Activated CD8-positive, alpha-beta T cell treated with anti-CD3 and anti-CD28 coated beads, Interleukin-2, amount 10 ng/mL, durations not matched to agents 7 days and 5 days (primary cell): ENCODE results near the gene KCNMA1. TPM values are rescaled to one million over a fixed set of nuclear protein-coding genes. Genes with fewer than 3 reads are reported as not detected.

Experiments
- ATAC-seq: fragments of 150-1000 bp; cut with Tn5 transposase; one replicate; pipeline ENCODE4 v1.10.0; 2021; ENCODE audit warnings: moderate library complexity
- CTCF ChIA-PET: fragments of 350-600 bp; sonication (Branson Sonifier 250); formaldehyde crosslinking; loops from one replicate; lab custom pipeline; 2021; ENCODE audit warnings: antibody characterized with exemption; lab: Charles Lee
- POLR2A ChIA-PET: fragments of 350-600 bp; sonication (Branson Sonifier 250); formaldehyde crosslinking; loops from one replicate; lab custom pipeline; 2021; ENCODE audit warnings: antibody characterized with exemption; lab: Charles Lee
- DNase-seq: peaks from one replicate; pipeline ENCODE4 v3.0.0-alpha.2; 2020
- H3K27ac Mint-ChIP-seq: one replicate; pipeline ENCODE4 v1.8.0; 2021; ENCODE audit warnings: mild to moderate bottlenecking, mixed read lengths
- H3K27me3 Mint-ChIP-seq: one replicate; pipeline ENCODE4 v1.8.0; 2021; ENCODE audit warnings: low read depth, mixed read lengths
- H3K36me3 Mint-ChIP-seq: one replicate; pipeline ENCODE4 v1.8.0; 2021; ENCODE audit warnings: low read depth, mixed read lengths
- H3K4me1 Mint-ChIP-seq: one replicate; pipeline ENCODE4 v1.8.0; 2021; ENCODE audit warnings: low read depth, mixed read lengths
- H3K4me3 Mint-ChIP-seq: one replicate; pipeline ENCODE4 v1.8.0; 2021; ENCODE audit warnings: mild to moderate bottlenecking, mixed read lengths
- H3K9me3 Mint-ChIP-seq: one replicate; pipeline ENCODE4 v1.8.0; 2022; ENCODE audit warnings: mixed read lengths; ENCODE audit not compliant: insufficient read depth
- total RNA-seq, 2 experiments: library from RNA; stranded (reverse); gene quantifications; one replicate each; pipeline ENCODE4 v1.2.3, GENCODE V29; 2021

KCNMA1 gene
- total RNA-seq, 2 experiments from 2014 or later = 0.16 TPM

DNA sequence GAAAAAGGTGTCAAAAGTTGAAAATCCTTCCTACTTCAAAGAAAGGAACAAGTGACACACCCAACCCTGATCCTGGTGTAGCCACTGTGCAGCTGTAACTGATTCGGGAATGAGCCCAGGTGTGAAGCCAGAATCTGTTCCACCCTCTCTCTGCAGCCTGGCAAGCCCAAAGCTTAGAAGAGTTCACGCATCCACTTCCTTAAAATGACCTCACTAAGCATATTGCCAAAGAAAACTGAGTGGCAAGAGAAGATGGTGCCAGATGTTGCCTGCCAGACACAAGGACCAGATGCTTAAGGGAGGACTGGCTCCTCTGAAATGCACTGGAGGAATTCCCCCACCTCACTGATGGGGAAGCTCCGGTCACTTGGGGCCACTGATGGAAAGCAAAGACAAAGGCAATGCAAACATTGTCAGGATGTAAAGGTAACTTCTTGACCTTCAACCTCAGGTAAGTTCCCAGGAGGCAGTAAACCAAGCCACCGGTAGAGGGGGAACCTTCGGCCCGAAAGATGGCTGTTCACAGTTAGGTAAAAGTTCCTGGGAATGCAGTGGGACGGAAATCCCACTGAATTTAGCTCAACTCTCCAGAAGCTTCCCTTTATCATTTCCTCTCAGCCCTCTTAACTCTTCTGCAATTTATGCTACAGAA is 554.9 kb downstream of the KCNMA1 start:
- ATAC-seq (no peak), DNase-seq (no peak)
- ChIA-PET POLR2A (no interaction called here), CTCF (no interaction called here)
- Mint-ChIP-seq H3K27ac (no peak overlapping the region), H3K27me3 (no peaks in the 10 kb centered on the region), H3K4me1 (no peaks in the 10 kb centered on the region), H3K36me3 (no peaks in the 10 kb centered on the region), H3K4me3 (no peak overlapping the region), H3K9me3 (no peaks in the 10 kb centered on the region)

- Mint-ChIP-seq H3K27ac (no peak overlapping the region), H3K4me1 (no peaks in the 10 kb centered on the region), H3K4me3 (no peak overlapping the region), H3K27me3 (no peaks in the 10 kb centered on the region), H3K9me3 (no peaks in the 10 kb centered on the region), H3K36me3 (no peaks in the 10 kb centered on the region)
- CTCF ChIA-PET = interaction anchor here (1.0 kb wide), 1 partner anchor 77 kb away, joined by 3 read pairs; no protein-coding TSS in a partner anchor
- POLR2A ChIA-PET = no interaction called here
- DNase-seq (no peak), ATAC-seq (no peak)
Observed at GRCh38 chr10:77081481-77081891, 556.1 kb downstream of the KCNMA1 start.

DNA sequence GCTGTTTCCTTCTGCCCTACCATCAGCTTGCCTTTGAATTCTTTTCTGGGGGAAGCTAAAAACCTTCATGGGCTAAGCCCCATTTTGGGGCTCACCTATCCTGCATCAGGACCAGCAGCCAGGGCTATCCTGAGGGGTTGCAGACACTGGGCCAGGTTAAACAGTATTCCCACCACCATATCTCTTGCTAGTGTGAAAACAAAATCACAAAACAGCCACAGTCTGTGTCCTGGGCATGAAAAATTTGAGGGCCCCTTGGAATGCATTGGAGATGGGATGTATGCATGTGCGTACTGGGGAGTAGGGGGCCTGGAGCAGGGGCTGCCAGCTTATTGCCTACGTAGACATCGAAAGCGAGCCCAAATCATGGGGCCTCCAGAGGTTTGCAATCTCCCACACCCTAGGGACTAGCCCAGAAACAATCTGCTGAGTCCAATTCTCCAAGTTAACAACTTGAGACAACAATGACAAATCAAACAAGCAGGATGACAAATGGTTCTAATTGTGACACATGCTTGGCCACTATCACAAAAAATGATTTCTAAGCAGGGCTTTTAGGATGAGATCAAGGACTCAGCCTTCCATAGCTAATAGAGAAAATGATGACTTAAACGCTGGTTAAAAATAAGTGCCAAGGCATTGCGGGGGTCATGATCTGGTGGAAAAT is 557.1 kb downstream of the KCNMA1 start:
- CTCF ChIA-PET = no interaction called here
- H3K27me3 Mint-ChIP-seq = no peaks in the 10 kb centered on the region

DNA sequence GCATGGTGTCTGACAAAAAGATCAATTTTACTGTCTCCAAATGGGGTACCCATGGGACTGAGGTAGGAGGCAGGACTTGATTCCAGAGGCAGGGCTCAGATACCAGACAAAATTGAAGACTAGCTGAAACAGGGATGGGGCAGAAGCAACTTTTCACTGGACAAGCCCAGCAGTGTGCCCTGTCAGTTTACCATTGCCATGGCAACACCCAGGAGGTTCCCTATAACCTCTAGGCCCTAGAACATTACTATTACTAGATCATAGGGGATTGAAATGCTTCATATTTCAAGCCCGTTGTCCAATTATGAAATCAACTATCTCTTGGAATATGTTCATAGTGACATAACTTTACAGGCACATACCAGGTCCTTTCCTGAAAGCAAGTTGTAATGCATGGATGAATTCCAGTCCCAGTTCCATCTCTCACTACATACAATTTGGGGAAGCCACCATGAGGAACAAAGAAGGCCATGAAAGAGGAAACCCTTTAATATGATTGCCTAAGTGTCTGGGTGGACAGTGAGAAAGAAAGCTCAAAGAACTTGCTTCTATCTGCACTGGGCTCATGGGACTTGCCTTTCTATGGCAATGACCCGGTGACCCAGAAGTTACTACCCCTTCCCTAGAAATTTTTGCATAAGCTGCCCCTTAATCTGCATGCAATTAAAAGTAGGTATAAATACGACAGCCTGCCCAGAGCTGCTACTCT is 557.9 kb downstream of the KCNMA1 start:
- no peak for ATAC-seq
- no peaks in the 10 kb centered on the region for H3K9me3 Mint-ChIP-seq

More for the DNA sequence above, 557.1 kb downstream of the KCNMA1 start:
- no peak for ATAC-seq
- H3K9me3 Mint-ChIP-seq = no peaks in the 10 kb centered on the region
- no peaks in the 10 kb centered on the region for H3K4me1 Mint-ChIP-seq
- no peaks in the 10 kb centered on the region for H3K36me3 Mint-ChIP-seq
- no peak for DNase-seq
- H3K27ac Mint-ChIP-seq = no peak overlapping the region
- no peak overlapping the region for H3K4me3 Mint-ChIP-seq
- POLR2A ChIA-PET = no interaction called here

GRCh38 chr10:77077316-77077945 is 560.2 kb downstream of the KCNMA1 start:
- Mint-ChIP-seq H3K9me3 (no peaks in the 10 kb centered on the region), H3K4me1 (no peaks in the 10 kb centered on the region), H3K27ac (no peak overlapping the region), H3K4me3 (no peak overlapping the region), H3K36me3 (no peaks in the 10 kb centered on the region), H3K27me3 (peaks cover 4% of the 10 kb centered on the region)
- ATAC-seq (no peak), DNase-seq (no peak)
- ChIA-PET CTCF (no interaction called here), POLR2A (no interaction called here)

More for the DNA sequence above, 557.9 kb downstream of the KCNMA1 start:
- H3K36me3 Mint-ChIP-seq = no peaks in the 10 kb centered on the region
- H3K4me1 Mint-ChIP-seq = no peaks in the 10 kb centered on the region
- POLR2A ChIA-PET = no interaction called here
- no peak overlapping the region for H3K27ac Mint-ChIP-seq
- peaks cover 4% of the 10 kb centered on the region for H3K27me3 Mint-ChIP-seq
- CTCF ChIA-PET = no interaction called here
- DNase-seq = no peak
- no peak overlapping the region for H3K4me3 Mint-ChIP-seq

GRCh38 chr10:77075926-77076325 is 561.7 kb downstream of the KCNMA1 start:
- Mint-ChIP-seq H3K27me3 (peaks cover 4% of the 10 kb centered on the region), H3K4me1 (no peaks in the 10 kb centered on the region), H3K4me3 (no peak overlapping the region), H3K9me3 (no peaks in the 10 kb centered on the region), H3K27ac (no peak overlapping the region), H3K36me3 (no peaks in the 10 kb centered on the region)
- POLR2A ChIA-PET = no interaction called here
- DNase-seq (no peak), ATAC-seq (no peak)
- CTCF ChIA-PET = no interaction called here

- H3K36me3 Mint-ChIP-seq = no peaks in the 10 kb centered on the region
Observed at GRCh38 chr10:77074104-77074624, 563.4 kb downstream of the KCNMA1 start.

DNA sequence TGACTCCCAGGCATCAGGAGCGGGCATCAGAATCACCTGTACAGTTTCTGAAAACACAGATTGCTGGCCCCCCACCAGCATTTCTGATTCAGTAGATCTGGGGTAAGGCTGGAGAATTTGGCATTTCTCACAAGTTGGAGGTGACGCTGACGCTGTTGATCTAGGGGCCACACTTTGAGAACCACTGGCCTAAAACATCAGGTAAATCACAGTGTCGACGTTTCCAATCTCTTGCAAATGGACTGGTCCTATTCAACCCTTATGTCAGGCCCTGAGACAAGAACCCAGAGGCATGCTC is 564.0 kb downstream of the KCNMA1 start:
- H3K27me3 Mint-ChIP-seq = peaks cover 4% of the 10 kb centered on the region
- POLR2A ChIA-PET = no interaction called here
- CTCF ChIA-PET = no interaction called here
- no peak overlapping the region for H3K27ac Mint-ChIP-seq
- ATAC-seq (no peak), DNase-seq (no peak)
- H3K4me3 Mint-ChIP-seq = no peak overlapping the region
- no peaks in the 10 kb centered on the region for H3K36me3 Mint-ChIP-seq
- no peaks in the 10 kb centered on the region for H3K9me3 Mint-ChIP-seq
- no peaks in the 10 kb centered on the region for H3K4me1 Mint-ChIP-seq

More at GRCh38 chr10:77074104-77074624, 563.4 kb downstream of the KCNMA1 start:
- ChIA-PET POLR2A (no interaction called here), CTCF (no interaction called here)
- DNase-seq = no peak
- H3K4me3 Mint-ChIP-seq = no peak overlapping the region
- H3K27me3 Mint-ChIP-seq = peaks cover 4% of the 10 kb centered on the region
- no peak overlapping the region for H3K27ac Mint-ChIP-seq
- no peaks in the 10 kb centered on the region for H3K4me1 Mint-ChIP-seq
- H3K9me3 Mint-ChIP-seq = no peaks in the 10 kb centered on the region
- ATAC-seq = no peak

GRCh38 chr10:77072836-77073662 is 564.6 kb downstream of the KCNMA1 start:
- CTCF ChIA-PET = no interaction called here
- no peak overlapping the region for H3K4me3 Mint-ChIP-seq
- H3K4me1 Mint-ChIP-seq = no peaks in the 10 kb centered on the region
- ATAC-seq (no peak), DNase-seq (no peak)
- H3K27me3 Mint-ChIP-seq = peaks cover 4% of the 10 kb centered on the region
- no peaks in the 10 kb centered on the region for H3K9me3 Mint-ChIP-seq
- H3K27ac Mint-ChIP-seq = no peak overlapping the region
- no peaks in the 10 kb centered on the region for H3K36me3 Mint-ChIP-seq
- POLR2A ChIA-PET = no interaction called here

GRCh38 chr10:77072361-77072835 is 565.2 kb downstream of the KCNMA1 start:
- Mint-ChIP-seq H3K4me1 (no peaks in the 10 kb centered on the region), H3K4me3 (no peak overlapping the region), H3K9me3 (no peaks in the 10 kb centered on the region), H3K36me3 (no peaks in the 10 kb centered on the region), H3K27me3 (peaks cover 4% of the 10 kb centered on the region), H3K27ac (no peak overlapping the region)
- DNase-seq = no peak
- ChIA-PET POLR2A (no interaction called here), CTCF (no interaction called here)
- ATAC-seq = no peak

DNA sequence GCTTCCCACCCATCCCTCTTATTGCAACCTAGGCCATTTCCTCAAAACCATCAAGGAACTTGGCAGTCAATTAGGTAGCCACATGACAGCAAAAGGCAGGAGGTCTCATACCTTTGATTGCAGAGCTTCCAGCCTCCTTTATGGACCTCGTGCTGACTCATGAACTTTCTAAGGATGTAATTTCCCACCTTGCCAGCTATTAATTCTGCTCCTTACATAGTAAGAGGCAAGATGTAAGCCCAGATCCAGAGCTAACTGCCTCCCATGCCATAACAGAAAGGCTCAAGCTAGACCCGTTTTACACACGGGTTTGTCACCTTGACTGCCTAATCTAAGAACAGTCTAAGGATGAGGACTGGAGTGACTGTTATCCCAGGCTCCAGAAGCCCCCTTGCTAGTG is 565.7 kb downstream of the KCNMA1 start:
- ATAC-seq (no peak), DNase-seq (no peak)
- Mint-ChIP-seq H3K27ac (no peak overlapping the region), H3K9me3 (no peaks in the 10 kb centered on the region), H3K4me3 (no peak overlapping the region), H3K36me3 (no peaks in the 10 kb centered on the region), H3K4me1 (no peaks in the 10 kb centered on the region), H3K27me3 (peaks cover 4% of the 10 kb centered on the region)
- CTCF ChIA-PET = no interaction called here
- POLR2A ChIA-PET = no interaction called here
